Activated CD4-positive, alpha-beta T cell treated with anti-CD3 and anti-CD28 coated beads for 4 hours (primary cell): ENCODE measurements around the gene LGALS7.

Experiments
- DNase-seq, 2 donors: peaks; one replicate each; pipeline ENCODE4 v3.0.0-alpha.2; 2020

LGALS7 gene

DNA sequence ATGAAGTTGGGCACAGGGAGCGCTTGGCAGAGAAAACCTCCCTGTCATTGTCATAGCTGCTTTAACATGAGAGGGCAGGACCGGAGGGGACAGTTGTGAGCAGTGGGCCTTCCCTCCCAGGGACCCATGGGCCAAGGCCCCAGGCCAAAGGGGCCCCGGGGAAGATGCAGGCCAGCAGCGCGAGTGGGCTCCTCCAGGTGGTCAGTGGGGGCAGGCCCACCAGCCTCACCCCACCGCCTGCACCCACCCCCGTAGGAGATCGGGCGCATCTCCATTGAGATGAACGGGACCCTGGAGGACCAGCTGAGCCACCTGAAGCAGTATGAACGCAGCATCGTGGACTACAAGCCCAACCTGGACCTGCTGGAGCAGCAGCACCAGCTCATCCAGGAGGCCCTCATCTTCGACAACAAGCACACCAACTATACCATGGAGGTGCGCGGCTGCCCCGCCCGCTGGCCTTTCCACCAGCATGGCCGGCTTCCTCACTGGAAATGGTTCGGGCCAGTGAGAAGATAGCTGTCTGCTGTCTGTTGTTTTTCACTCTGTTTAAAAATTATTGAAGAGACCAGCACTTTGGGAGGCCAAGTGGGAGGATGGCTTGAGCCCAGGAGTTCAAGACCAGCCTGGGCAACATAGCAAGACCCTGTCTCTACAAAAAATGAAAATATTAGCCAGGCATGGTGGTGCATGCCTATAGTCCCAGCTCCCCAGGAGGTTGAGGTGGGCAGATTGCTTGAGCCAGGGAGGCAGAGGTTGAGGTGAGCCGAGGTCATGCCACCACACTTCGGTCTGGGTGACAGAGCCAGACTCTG, 47.6 kb downstream of the LGALS7 start:
- no peak for DNase-seq

DNA sequence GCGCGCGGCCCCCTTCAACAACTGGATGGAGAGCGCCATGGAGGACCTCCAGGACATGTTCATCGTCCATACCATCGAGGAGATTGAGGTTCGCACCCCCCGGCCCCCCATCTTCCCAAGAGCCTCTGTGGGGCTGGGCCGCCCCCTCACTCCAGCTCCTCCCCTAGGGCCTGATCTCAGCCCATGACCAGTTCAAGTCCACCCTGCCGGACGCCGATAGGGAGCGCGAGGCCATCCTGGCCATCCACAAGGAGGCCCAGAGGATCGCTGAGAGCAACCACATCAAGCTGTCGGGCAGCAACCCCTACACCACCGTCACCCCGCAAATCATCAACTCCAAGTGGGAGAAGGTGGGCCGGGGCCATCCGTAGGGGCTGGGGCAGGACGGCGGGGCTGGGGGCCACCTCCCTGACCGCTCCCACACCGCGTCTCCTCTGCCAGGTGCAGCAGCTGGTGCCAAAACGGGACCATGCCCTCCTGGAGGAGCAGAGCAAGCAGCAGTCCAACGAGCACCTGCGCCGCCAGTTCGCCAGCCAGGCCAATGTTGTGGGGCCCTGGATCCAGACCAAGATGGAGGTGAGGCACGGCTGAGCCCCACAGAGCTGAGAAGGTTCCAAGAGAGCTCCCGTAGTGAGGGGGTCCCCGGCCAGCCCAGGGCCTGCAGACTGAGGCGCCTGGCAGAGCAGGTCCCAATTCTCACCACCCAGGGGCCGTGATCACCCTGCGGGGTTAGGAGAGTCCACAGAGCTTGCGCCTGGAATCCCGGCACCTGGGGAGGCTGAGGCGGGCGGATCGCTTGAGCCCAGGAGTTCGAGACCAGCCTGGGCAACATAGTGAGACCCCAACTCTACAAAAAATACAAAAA, 49.1 kb downstream of the LGALS7 start:
- no peak for DNase-seq

DNA sequence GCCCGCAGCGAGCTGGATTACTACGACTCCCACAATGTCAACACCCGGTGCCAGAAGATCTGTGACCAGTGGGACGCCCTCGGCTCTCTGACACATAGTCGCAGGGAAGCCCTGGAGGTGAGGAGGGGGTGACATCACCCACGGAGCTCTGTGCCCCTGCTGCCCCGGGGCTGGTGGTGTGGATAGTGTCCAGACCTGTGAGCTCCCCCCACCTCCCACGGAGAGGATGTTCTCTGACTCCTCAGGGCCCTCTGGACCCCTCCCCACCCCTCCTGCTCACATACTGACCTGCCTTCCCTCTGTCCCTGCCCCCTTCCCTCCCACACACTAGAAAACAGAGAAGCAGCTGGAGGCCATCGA, 49.7 kb downstream of the LGALS7 start:
- no peak for DNase-seq

DNA sequence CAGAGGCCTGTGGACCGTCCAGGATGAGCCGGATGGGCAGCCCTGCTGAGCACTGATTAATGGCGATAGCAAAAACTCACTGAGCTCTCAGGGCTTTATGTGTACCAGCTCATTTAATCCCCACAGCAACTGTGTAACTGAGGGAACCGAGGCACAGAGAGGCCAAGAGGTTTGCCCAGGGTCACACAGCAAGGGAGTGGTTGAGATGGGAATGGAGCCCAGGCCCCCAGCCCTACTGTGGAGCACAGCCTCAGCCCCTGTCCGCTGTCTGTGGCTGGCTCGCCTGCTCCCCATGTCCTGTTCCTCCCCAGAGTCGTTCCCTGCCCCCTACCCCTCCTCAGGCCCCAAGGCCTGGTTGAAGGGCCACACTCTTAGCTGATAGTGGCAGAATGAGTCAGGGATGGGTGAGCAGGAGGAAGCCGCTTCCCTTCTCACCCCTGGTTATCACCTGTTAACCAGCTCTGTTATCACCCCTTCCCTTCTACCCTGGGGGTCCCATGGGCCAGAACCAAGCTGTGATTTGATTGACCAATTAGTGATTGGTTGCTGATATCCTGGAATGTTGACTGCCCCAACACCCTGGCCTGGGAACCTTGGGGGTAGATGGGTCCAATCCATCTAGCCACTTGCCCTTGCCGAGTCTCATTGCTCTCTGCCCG, 50.2 kb downstream of the LGALS7 start:
- no peak for DNase-seq

DNA sequence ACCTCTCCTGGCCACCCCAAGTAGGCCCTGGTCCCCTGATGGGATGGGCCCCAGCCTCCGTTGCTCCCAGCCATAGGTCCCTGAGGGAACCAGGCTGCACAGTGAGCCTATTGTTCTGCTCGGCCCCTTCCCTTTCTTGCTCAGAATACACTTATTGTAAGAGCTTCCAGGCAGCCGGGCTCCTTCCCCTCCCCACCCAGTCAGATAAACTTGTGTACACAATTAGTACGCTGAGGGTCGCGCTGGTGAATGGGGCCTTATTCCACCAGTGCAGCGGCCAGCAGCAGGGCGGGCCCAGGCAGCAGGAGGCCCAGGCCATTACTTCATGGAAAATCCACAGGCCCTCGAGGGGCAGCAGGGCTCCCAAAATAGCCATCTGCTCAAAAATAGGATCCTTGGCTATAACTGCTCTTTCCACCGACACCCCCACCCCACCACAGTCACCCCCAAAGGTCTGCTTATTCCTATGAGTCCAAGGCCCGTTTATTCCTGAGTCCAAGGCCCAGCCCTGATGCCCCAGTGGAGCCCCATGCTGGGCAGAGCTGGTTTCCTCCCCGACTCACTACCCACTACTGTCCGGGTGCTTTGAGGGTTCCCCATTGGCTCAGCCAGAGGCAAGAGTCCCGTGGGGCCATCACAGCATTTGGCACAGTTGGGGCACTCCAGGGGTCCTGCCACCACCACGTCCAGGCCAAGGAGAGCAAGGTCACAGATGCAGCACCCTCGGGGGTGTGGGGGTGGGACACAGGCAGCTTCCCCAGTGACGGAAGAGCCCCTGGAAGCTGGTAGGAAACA, 51.1 kb downstream of the LGALS7 start:
- DNase-seq, result no peak

DNA sequence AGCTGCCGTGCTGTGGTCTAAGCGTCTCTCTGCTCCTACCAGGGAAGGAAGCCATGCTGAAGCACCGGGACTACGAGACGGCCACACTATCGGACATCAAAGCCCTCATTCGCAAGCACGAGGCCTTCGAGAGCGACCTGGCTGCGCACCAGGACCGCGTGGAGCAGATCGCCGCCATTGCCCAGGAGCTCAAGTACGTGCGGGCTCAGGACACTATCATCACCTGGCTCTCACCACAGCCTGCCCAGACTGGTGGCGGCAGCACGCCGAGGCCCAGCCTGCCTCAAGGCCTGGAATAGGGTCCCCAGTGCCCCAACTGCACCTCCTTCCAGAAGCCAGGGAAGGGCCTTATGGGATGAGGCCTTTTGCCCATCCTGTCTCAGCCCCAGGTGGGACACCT, 51.8 kb downstream of the LGALS7 start:
- DNase-seq, result no peak
